ENCODE results near the gene PIPOX. TPM values are rescaled to one million over a fixed set of nuclear protein-coding genes. Genes with fewer than 3 reads are reported as not detected.

PIPOX gene
- total and polyA plus RNA-seq, 2 of the 13 experiments (the other 11 are each of a cell fraction or from before 2014, with no cell fraction given), result 87.3 to 154 TPM

DNA sequence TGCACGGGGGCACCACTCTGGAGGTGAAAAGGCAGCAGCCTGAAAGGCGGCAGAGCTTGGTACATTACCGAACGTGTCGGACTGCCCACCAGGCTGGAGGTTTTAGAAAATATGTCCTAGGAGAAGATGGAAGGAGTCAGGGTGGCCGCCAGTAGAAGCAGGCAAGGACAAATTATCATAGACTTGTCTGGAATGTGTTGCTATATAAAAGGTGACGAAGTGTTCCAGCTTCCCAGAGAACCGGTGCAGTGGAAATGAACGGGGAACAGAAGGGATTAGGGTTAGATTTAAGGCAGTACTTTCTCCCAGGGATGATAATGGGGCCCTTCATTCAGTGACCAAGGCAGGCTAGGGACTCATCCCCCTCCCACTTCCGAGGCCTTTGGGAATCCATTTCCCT, 27.4 kb downstream of the PIPOX start:
- CTCF ChIA-PET (ENCODE audit: low intra/inter-chr PET ratio, low total read pairs), result no interaction called here
- WGBS (ENCODE audit: low lambda C conversion rate), result 74% methylated on average over 10 of the region's 10 CpGs
- FAIRE-seq (no peak), ATAC-seq (no peak), DNase-seq (ENCODE audit: low spot score) (no peak)
- Histone ChIP-seq H3K4me3 (replicated peaks in 1 of 3; ENCODE audit: insufficient read depth in 1 of 3, low read depth in 2 of 3, low read length in 3 of 3) (no peak overlapping the region), H3K9me3 (ENCODE audit: low read length) (no peaks in the 10 kb centered on the region), H3K4me1 (ENCODE audit: insufficient read depth, low read length) (peaks cover under 1% of the 10 kb centered on the region; the same call in 1 of the 2 replicates), H4K20me1 (ENCODE audit: insufficient read depth, low read length) (0 out of 2 replicates have a peak, but pooled peaks cover 4% of the 10 kb centered on the region), H3K27ac (ENCODE audit: extremely low read length, insufficient read depth, low read length) (no peak overlapping the region), H3K36me3 (replicated peaks in 1 of 2; ENCODE audit: control insufficient read depth in 1 of 2, insufficient read depth in 2 of 2, low read length in 2 of 2) (no peaks in the 10 kb centered on the region), H3K79me2 (ENCODE audit: insufficient read depth, low read length) (no peaks in the 10 kb centered on the region), H2AFZ (ENCODE audit: low read length) (no peak overlapping the region), H3K4me2 (ENCODE audit: low read depth, low read length) (no peak overlapping the region), H3K27me3 (ENCODE audit: control insufficient read depth in 1 of 2, insufficient read depth in 2 of 2, low read length in 2 of 2) (no peaks in the 10 kb centered on the region), H3K9ac (ENCODE audit: insufficient read depth, low read depth, low read length) (no peak overlapping the region)
- intact Hi-C loops (cut with micrococcal nuclease; ENCODE audit: unreplicated experiment), result loop anchor here (10.0 kb wide), 1 partner anchor 106 kb away; no protein-coding TSS in a partner anchor
- in situ Hi-C loops (cut with HindIII; ENCODE audit: extremely low pct_ligation_motif_present, low pct_unique_long_range_greater_than_20kb), result no loop called here
- POLR2A ChIA-PET, result no interaction called here
- no TSS peak for BruUV-seq (replicated peaks)
- TF ChIP-seq DNMT3B (CRISPR knock-in tag; conservative IDR thresholded peaks at IDR 0.05) (no peak), PTBP1 (IDR thresholded peaks at IDR 0.05; ENCODE audit: low read depth, low read length, poor library complexity, severe bottlenecking) (no peak), FOXJ3 (CRISPR knock-in tag; IDR thresholded peaks at IDR 0.05; ENCODE audit: borderline replicate concordance) (no peak), RORA (CRISPR knock-in tag; IDR thresholded peaks at IDR 0.05) (no peak), ZNF746 (CRISPR knock-in tag; IDR thresholded peaks at IDR 0.05) (no peak), ZSCAN9 (CRISPR knock-in tag; IDR thresholded peaks at IDR 0.05; ENCODE audit: borderline replicate concordance) (no peak), ZNF543 (CRISPR knock-in tag; IDR thresholded peaks at IDR 0.05) (no peak), HOXA7 (CRISPR knock-in tag; IDR thresholded peaks at IDR 0.05) (no peak), SSRP1 (CRISPR knock-in tag; IDR thresholded peaks at IDR 0.05) (no peak), ZFP41 (CRISPR knock-in tag; IDR thresholded peaks at IDR 0.05; ENCODE audit: borderline replicate concordance) (no peak), ZNF230 (CRISPR knock-in tag; IDR thresholded peaks at IDR 0.05) (no peak), ZNF451 (CRISPR knock-in tag; IDR thresholded peaks at IDR 0.05) (no peak), GATAD2A (CRISPR knock-in tag; IDR thresholded peaks at IDR 0.05) (no peak), FOSL1 (CRISPR knock-in tag; IDR thresholded peaks at IDR 0.05; ENCODE audit: borderline replicate concordance) (no peak), ZNF263 (CRISPR knock-in tag; IDR thresholded peaks at IDR 0.05) (no peak), ZNF530 (CRISPR knock-in tag; IDR thresholded peaks at IDR 0.05; ENCODE audit: low read depth) (no peak)
- TF ChIP-seq, protein P1, sequence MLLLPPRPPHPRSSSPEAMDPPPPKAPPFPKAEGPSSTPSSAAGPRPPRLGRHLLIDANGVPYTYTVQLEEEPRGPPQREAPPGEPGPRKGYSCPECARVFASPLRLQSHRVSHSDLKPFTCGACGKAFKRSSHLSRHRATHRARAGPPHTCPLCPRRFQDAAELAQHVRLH (CRISPR knock-in tag; IDR thresholded peaks at IDR 0.05; ENCODE audit: borderline replicate concordance, low read depth), result no peak
- TF ChIP-seq, protein P2, sequence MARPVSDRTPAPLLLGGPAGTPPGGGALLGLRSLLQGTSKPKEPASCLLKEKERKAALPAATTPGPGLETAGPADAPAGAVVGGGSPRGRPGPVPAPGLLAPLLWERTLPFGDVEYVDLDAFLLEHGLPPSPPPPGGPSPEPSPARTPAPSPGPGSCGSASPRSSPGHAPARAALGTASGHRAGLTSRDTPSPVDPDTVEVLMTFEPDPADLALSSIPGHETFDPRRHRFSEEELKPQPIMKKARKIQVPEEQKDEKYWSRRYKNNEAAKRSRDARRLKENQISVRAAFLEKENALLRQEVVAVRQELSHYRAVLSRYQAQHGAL (CRISPR knock-in tag; IDR thresholded peaks at IDR 0.05; ENCODE audit: not compliant biosample characterization), result no peak
- TF ChIP-seq, protein P3, sequence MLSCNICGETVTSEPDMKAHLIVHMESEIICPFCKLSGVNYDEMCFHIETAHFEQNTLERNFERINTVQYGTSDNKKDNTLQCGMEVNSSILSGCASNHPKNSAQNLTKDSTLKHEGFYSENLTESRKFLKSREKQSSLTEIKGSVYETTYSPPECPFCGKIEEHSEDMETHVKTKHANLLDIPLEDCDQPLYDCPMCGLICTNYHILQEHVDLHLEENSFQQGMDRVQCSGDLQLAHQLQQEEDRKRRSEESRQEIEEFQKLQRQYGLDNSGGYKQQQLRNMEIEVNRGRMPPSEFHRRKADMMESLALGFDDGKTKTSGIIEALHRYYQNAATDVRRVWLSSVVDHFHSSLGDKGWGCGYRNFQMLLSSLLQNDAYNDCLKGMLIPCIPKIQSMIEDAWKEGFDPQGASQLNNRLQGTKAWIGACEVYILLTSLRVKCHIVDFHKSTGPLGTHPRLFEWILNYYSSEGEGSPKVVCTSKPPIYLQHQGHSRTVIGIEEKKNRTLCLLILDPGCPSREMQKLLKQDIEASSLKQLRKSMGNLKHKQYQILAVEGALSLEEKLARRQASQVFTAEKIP (CRISPR knock-in tag; IDR thresholded peaks at IDR 0.05; ENCODE audit: borderline replicate concordance), result no peak
